Endodermal cell (in vitro differentiated cells): Measurements from ENCODE around the gene SMIM11. TPM values are rescaled to one million over a fixed set of nuclear protein-coding genes. Genes with fewer than 3 reads are reported as not detected.
"Not testable (repeated sequence)": the region's sequence is repeated elsewhere in the genome, so short reads cannot be mapped to it uniquely, and the experiment has no call there.

ENCODE experiments used
- DNase-seq: peaks from one replicate; pipeline ENCODE4 v3.0.0-alpha.2; 2017
- H3K27ac ChIP-seq: 2 replicates; pipeline ENCODE4 v1.5.1; 2013; ENCODE audit warnings: mild to moderate bottlenecking, low read depth, low read length, moderate library complexity
- H3K27me3 ChIP-seq: 2 replicates; pipeline ENCODE4 v1.6.1; 2013; ENCODE audit warnings: mild to moderate bottlenecking, low read length, moderate library complexity; ENCODE audit not compliant: insufficient read depth, control insufficient read depth, poor library complexity, severe bottlenecking
- H3K36me3 ChIP-seq: 2 replicates; pipeline ENCODE4 v1.7.0; 2013; ENCODE audit warnings: mild to moderate bottlenecking, low read length, moderate library complexity; ENCODE audit not compliant: control insufficient read depth, insufficient read depth
- H3K4me1 ChIP-seq: one replicate; pipeline ENCODE4 v1.7.0; 2013; ENCODE audit warnings: low read length; ENCODE audit not compliant: control insufficient read depth, insufficient read depth
- H3K4me3 ChIP-seq: 2 replicates; pipeline ENCODE4 v1.5.1; 2013; ENCODE audit warnings: mild to moderate bottlenecking, low read length, moderate library complexity
- H3K9ac ChIP-seq: 2 replicates; pipeline ENCODE4 v1.6.1; 2013; ENCODE audit warnings: mild to moderate bottlenecking, low read length, moderate library complexity; ENCODE audit not compliant: poor library complexity, severe bottlenecking; ENCODE audit errors: extremely low read depth
- H3K9me3 ChIP-seq: 2 replicates; pipeline ENCODE4 v1.6.1; 2013; ENCODE audit warnings: mild to moderate bottlenecking, low read length, moderate library complexity; ENCODE audit not compliant: control insufficient read depth
- H3K27ac Mint-ChIP-seq: 2 replicates; pipeline ENCODE4 v1.8.0; 2020; ENCODE audit warnings: mixed read lengths
- H3K27me3 Mint-ChIP-seq: 2 replicates; pipeline ENCODE4 v1.8.0; 2021; ENCODE audit warnings: mild to moderate bottlenecking, mixed read lengths; ENCODE audit not compliant: insufficient read depth
- H3K36me3 Mint-ChIP-seq: 2 replicates; pipeline ENCODE4 v1.8.0; 2020; ENCODE audit warnings: low read depth, mixed read lengths
- H3K4me1 Mint-ChIP-seq: 2 replicates; pipeline ENCODE4 v1.8.0; 2020; ENCODE audit warnings: mixed read lengths
- H3K4me3 Mint-ChIP-seq: 2 replicates; pipeline ENCODE4 v1.8.0; 2020; ENCODE audit warnings: mild to moderate bottlenecking, moderate library complexity, mixed read lengths
- H3K9me3 Mint-ChIP-seq: 2 replicates; pipeline ENCODE4 v1.8.0; 2020; ENCODE audit warnings: mild to moderate bottlenecking, mixed read lengths
- WGBS, 2 experiments: methylation state at CpG; one replicate each; pipeline versions ENCODE4 v1.1.5 to v1.1.7; 2013; ENCODE audit warnings: missing lambda C conversion rate in 2 of 2, mixed read lengths in 1 of 2; ENCODE audit not compliant: insufficient coverage in 1 of 2, insufficient read length in 1 of 2; 5-methylcytosine and 5-hydroxymethylcytosine counted together
- long read RNA-seq, 4 experiments: library from polyadenylated mRNA in 2 of 4; library from RNA in 1 of 4; library from capped mRNA in 1 of 4; stranded (forward) in 3 of 4; unstranded in 1 of 4; transcript quantifications; one replicate each; pipeline ENCODE4 v2.0.0, GENCODE V29; 2020 to 2021; ENCODE audit warnings: inconsistent platforms in 1 of 4
- polyA plus RNA-seq, 2 experiments: library from polyadenylated mRNA; stranded (reverse); fragments of 50-300 nt; gene quantifications; one replicate each; pipeline ENCODE4 v1.2.3, GENCODE V29; 2013
- total RNA-seq, 2 donors: library from RNA; stranded (reverse); fragmentation: NEBNext Ultra II Directional in 1 of 2; extraction: Animal tissue kit (Norgen Biotek cat#: 25700) in 1 of 2; gene quantifications; 2 replicates in 1 of 2; 3 replicates in 1 of 2; pipeline ENCODE4 v1.2.1, GENCODE V29; 2021
- TF ChIP-seq, protein P1 (sequence below): fragments of 200-600 bp; sonication (generic); conservative IDR thresholded peaks from 2 replicates; pipeline ENCODE4 v1.5.0; 2021; ENCODE audit warnings: antibody characterized with exemption, mild to moderate bottlenecking

Gene SMIM11, protein sequence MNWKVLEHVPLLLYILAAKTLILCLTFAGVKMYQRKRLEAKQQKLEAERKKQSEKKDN
- 10 to 100 TPM in 1 of 2 donors, 1 to 10 TPM in 1; 2.4 to 10.5 TPM for total RNA-seq
- 7.2 TPM for polyA plus RNA-seq (2013, experiment 1 of 2)
- 18.5 TPM for polyA plus RNA-seq (2013, experiment 2 of 2)
- long read RNA-seq, experiment 1 = 0 reads
- long read RNA-seq, experiment 2, transcript SMIM11A-201 (4 exons, 850 nt) = major isoform, 6 of 7 reads
- long read RNA-seq, experiment 2, partial matches to known transcripts = 0 of 7 reads
- long read RNA-seq, experiment 2, other reads (novel, unspliced or antisense) = 0 of 7 reads
- long read RNA-seq, experiment 3, partial matches to known transcripts = 1 of 3 reads
- long read RNA-seq, experiment 3, other reads (novel, unspliced or antisense) = 1 of 3 reads
- long read RNA-seq, experiment 4, transcript SMIM11A-201 (4 exons, 850 nt) = major isoform, 18 of 24 reads
- long read RNA-seq, experiment 4, partial matches to known transcripts = 4 of 24 reads
- long read RNA-seq, experiment 4, other reads (novel, unspliced or antisense) = 2 of 24 reads

DNA sequence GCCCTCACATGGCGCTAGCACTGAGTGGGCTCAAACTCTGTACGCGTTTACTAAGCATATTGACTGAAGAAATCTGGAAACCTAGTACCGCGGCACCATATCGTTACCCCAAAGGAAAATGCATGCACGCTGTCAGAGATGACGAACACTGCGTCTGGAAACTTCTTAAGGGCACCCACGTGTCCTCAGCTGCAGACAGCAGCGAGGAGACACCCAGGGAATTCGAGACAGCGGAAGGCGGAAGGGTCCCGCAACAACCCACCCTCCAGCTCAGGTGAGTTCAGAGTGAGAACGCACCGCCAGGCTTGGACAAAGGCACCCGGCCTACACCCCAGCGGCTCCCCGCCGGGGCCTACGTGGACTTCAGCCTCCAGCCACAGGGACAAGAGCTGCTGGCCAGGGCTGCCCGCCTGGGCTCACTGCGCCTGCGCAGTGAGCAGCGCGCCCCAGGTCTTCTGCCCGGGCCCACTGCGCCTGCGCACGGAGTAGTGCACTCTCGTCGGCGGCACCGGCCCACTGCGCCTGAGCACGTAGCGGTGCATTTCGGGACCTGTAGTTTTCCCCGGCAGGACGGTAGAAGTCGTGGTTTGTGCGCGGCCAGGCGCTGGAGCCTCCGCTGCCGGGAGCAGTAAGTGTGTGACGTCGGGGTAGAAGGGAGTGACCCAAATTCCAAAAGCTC, at the start of gene SMIM11:
TSS of gene SMIM11 (plus strand) at position 568 of the 679 bp plus-strand sequence. CDS start 3,998 bp downstream, outside the sequence.
- DNase-seq, H3K27me3 Mint-ChIP-seq: not testable (repeated sequence)

DNA sequence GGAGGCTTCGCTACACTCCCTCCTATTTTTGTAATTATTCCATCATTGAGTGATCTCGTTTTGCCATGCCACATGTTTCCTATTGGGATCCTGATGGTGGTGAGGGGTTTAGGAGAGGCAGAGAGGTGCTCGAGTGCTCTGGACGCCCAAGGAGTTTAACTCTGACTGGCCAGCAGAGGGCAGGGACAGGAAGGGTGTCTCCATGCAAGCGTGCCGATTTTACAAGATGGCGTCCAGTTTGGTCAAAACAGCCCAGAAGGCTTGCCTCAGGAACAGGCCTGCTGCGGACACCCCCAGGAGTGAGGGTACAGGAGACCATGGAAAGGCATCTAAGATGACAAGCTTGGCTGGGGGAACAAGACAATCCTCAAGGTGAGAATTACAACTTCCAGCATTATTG, 45.3 kb upstream of the SMIM11 start:
- 94 to 95% methylated on average over 6 to 8 of the region's 8 CpGs for WGBS, 2 experiments
- no peaks in the 10 kb centered on the region for H3K9me3 ChIP-seq
- no peak overlapping the region for H3K4me3 Mint-ChIP-seq

More for the DNA sequence above, at the start of gene SMIM11:
- not testable (repeated sequence) for H3K27me3 ChIP-seq, H3K4me1 Mint-ChIP-seq, H3K36me3 Mint-ChIP-seq, H3K9me3 ChIP-seq, H3K27ac Mint-ChIP-seq, H3K36me3 ChIP-seq, H3K9me3 Mint-ChIP-seq, H3K27ac ChIP-seq, H3K4me3 ChIP-seq, H3K4me3 Mint-ChIP-seq, H3K9ac ChIP-seq, H3K4me1 ChIP-seq
- no CpG with 5 or more reads among the region's 49 CpGs for WGBS, 2 experiments

DNA sequence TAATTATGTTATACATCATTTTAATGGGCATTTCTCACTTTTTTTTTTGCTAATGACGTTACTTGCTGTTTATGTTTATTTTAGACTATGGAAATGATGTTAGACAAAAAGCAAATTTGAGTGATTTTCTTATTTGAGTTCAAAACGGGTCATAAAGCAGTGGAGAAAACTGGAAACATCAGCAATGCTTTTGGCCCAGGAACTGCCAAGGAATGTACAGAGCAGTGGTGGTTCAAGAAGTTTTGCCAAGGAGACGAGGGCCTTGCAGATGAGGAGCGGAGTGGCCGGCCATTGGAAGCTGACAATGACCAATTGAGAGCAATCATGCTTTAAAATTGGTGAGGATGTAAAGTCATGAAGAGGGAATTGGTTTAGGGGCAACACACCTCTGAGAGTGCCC, 43.6 kb upstream of the SMIM11 start:
- Histone ChIP-seq H3K36me3 (no peaks in the 10 kb centered on the region), H3K9me3 (no peaks in the 10 kb centered on the region)
- no peaks in the 10 kb centered on the region for H3K36me3 Mint-ChIP-seq

More for the DNA sequence above, 45.3 kb upstream of the SMIM11 start:
- DNase-seq = peak; percentile 55
- Mint-ChIP-seq H3K27me3 (peaks cover 2% of the 10 kb centered on the region), H3K4me1 (peaks cover 7% of the 10 kb centered on the region), H3K36me3 (no peaks in the 10 kb centered on the region), H3K27ac (no peak overlapping the region), H3K9me3 (peaks cover 10% of the 10 kb centered on the region)
- Histone ChIP-seq H3K27ac (no peak overlapping the region), H3K36me3 (no peaks in the 10 kb centered on the region), H3K27me3 (no peaks in the 10 kb centered on the region), H3K9ac (no peak overlapping the region), H3K4me3 (no peak overlapping the region), H3K4me1 (peaks cover 5% of the 10 kb centered on the region)
- TF ChIP-seq, protein P1, sequence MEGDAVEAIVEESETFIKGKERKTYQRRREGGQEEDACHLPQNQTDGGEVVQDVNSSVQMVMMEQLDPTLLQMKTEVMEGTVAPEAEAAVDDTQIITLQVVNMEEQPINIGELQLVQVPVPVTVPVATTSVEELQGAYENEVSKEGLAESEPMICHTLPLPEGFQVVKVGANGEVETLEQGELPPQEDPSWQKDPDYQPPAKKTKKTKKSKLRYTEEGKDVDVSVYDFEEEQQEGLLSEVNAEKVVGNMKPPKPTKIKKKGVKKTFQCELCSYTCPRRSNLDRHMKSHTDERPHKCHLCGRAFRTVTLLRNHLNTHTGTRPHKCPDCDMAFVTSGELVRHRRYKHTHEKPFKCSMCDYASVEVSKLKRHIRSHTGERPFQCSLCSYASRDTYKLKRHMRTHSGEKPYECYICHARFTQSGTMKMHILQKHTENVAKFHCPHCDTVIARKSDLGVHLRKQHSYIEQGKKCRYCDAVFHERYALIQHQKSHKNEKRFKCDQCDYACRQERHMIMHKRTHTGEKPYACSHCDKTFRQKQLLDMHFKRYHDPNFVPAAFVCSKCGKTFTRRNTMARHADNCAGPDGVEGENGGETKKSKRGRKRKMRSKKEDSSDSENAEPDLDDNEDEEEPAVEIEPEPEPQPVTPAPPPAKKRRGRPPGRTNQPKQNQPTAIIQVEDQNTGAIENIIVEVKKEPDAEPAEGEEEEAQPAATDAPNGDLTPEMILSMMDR = peak; percentile 54

More for the DNA sequence above, 43.6 kb upstream of the SMIM11 start:
- 93 to 100% methylated on average over 4 to 5 of the region's 5 CpGs for whole genome bisulfite sequencing, 2 experiments
- H3K9me3 Mint-ChIP-seq = peaks cover 10% of the 10 kb centered on the region
- H3K27ac Mint-ChIP-seq = no peak overlapping the region
- Histone ChIP-seq H3K4me3 (no peak overlapping the region), H3K27ac (no peak overlapping the region), H3K27me3 (no peaks in the 10 kb centered on the region), H3K4me1 (peaks cover 5% of the 10 kb centered on the region), H3K9ac (no peak overlapping the region)
- TF ChIP-seq, protein P1 = no peak
- H3K4me3 Mint-ChIP-seq = no peak overlapping the region
- no peaks in the 10 kb centered on the region for H3K27me3 Mint-ChIP-seq
- DNase-seq = no peak
- H3K4me1 Mint-ChIP-seq = peaks cover 11% of the 10 kb centered on the region
